Memory B cell (primary cell): ENCODE results near the gene TRAIP.

Experiments
- ATAC-seq: fragments of 150-1000 bp; cut with Tn5 transposase; 2 replicates; pipeline ENCODE4 v1.10.0; 2021; ENCODE audit warnings: low read depth, mild to moderate bottlenecking, moderate library complexity
- DNase-seq, 2 donors: peaks; one replicate each; pipeline ENCODE4 v3.0.0; 2022; ENCODE audit warnings: low spot score in 2 of 2
- H3K27ac Mint-ChIP-seq: one replicate; pipeline ENCODE4 v1.8.0; 2022; ENCODE audit warnings: mild to moderate bottlenecking, moderate library complexity, mixed read lengths
- H3K27me3 Mint-ChIP-seq: one replicate; pipeline ENCODE4 v1.8.0; 2022; ENCODE audit warnings: mixed read lengths
- H3K36me3 Mint-ChIP-seq: one replicate; pipeline ENCODE4 v1.8.0; 2022; ENCODE audit warnings: mild to moderate bottlenecking, mixed read lengths
- H3K4me1 Mint-ChIP-seq: one replicate; pipeline ENCODE4 v1.8.0; 2022; ENCODE audit warnings: mixed read lengths
- H3K4me3 Mint-ChIP-seq: one replicate; pipeline ENCODE4 v1.8.0; 2022; ENCODE audit warnings: mild to moderate bottlenecking, moderate library complexity, mixed read lengths
- H3K9me3 Mint-ChIP-seq: one replicate; pipeline ENCODE4 v1.8.0; 2022; ENCODE audit warnings: mixed read lengths

The TRAIP gene

DNA sequence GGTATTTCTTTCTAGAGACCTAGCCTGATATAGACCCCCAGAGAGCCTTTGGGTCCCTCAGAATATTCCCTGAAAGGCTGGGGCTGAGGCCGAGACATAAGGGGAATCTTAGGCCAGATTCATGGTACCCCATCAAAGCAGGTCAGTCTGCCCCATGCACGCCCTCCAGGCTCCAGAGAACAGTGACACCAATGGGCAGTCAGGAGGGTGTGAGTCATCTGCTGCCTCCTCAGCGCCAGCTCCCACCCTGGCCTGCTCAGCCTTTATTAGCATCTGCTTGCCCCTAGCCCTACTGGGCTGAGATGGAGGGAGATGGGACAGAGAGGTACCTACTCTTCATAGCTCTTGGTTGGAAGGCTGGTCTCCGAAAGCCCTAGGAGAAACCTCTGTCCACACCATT is 27.6 kb upstream of the TRAIP start:
- Mint-ChIP-seq H3K4me1 (no peaks in the 10 kb centered on the region), H3K27ac (no peak overlapping the region), H3K36me3 (no peaks in the 10 kb centered on the region), H3K9me3 (no peaks in the 10 kb centered on the region), H3K4me3 (no peak overlapping the region), H3K27me3 (peaks cover 3% of the 10 kb centered on the region)
- DNase-seq, result no peak
- ATAC-seq, result no peak

DNA sequence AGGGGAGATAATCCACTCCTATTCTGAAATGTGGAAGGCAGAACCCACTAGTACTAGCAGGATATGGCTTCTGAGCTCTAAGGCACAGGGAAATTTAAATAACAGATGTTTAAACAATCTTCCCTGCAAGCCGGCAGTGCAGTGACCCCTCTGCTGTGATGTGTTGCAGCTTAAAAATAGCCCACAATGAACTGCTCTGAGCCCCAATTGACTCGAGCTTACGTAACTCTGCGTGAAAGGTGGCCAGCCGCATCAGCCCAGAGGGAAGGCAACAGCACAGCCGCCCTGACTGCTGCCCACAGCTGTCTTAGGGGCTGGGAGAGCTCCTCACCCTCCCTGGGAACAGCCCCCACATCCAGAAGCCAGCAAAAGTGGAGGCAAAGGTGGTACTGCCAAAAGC is 25.8 kb upstream of the TRAIP start:
- Mint-ChIP-seq H3K36me3 (no peaks in the 10 kb centered on the region), H3K9me3 (no peaks in the 10 kb centered on the region), H3K4me3 (no peak overlapping the region), H3K4me1 (no peaks in the 10 kb centered on the region), H3K27me3 (peaks cover 3% of the 10 kb centered on the region), H3K27ac (no peak overlapping the region)
- no peak for DNase-seq
- no peak for ATAC-seq

DNA sequence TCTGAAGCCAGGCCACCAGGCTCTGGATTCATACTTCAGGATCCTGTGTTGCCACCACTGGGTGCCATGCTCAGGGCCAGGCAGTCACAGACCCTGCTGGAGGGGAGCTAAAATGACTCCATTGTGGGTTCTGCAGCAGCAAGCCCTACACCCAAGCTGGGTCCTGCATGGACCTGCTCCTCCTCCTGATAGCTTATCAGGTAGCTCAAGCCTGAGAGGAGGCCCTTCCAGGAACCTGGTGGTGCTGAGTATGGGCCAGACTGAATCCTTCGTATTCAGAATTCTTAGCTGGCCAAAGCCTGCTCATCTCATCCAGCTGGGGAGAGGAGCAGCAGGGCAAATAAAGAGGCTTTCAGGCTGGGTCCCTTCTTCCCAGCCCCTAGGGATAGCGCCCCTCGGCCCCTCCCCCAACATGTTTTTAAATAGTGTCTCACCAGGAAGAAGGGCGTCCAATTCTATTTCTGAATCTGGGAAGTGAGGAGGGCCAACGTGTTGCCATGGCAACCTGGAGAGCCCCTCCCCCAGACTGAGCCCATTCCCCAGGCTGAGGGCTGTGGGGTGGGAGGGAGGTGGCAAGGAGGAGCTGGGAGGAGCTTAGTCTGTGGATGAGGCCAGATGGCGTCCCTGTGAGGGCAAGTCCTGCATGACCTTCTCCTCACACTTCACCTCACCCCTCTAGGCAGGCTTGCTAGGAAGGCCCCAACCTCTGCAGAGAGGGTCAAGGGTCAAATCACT is 24.4 kb upstream of the TRAIP start:
- H3K9me3 Mint-ChIP-seq, result no peaks in the 10 kb centered on the region
- DNase-seq, result no peak
- ATAC-seq, result no peak
- no peak overlapping the region for H3K27ac Mint-ChIP-seq
- no peaks in the 10 kb centered on the region for H3K4me1 Mint-ChIP-seq
- peaks cover 6% of the 10 kb centered on the region for H3K27me3 Mint-ChIP-seq
- no peak overlapping the region for H3K4me3 Mint-ChIP-seq
- H3K36me3 Mint-ChIP-seq, result no peaks in the 10 kb centered on the region

DNA sequence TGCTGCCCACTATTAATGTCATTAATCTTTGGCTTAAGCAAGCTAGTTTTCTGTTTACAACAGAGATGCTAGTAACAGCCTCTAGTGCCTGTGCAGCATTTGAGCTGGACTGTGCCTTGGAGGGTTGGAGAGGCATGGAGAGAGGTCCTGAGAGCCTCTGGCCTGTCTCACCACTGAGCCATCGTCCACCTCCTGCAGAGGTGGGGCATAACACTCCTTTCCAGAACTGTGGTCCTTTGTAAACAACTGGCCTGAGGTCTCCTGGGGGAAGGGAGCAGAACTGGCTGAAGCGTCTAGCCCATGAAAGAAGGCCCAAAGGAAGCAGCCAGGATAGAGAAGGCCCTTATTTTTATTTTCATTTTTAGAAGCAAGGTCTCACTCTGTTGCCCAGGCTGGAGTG is 23.4 kb upstream of the TRAIP start:
- peaks cover 6% of the 10 kb centered on the region for H3K27me3 Mint-ChIP-seq
- ATAC-seq (no peak), DNase-seq (no peak)
- no peaks in the 10 kb centered on the region for H3K4me1 Mint-ChIP-seq
- H3K4me3 Mint-ChIP-seq, result no peak overlapping the region
- no peaks in the 10 kb centered on the region for H3K36me3 Mint-ChIP-seq
- H3K9me3 Mint-ChIP-seq, result no peaks in the 10 kb centered on the region
- H3K27ac Mint-ChIP-seq, result no peak overlapping the region

DNA sequence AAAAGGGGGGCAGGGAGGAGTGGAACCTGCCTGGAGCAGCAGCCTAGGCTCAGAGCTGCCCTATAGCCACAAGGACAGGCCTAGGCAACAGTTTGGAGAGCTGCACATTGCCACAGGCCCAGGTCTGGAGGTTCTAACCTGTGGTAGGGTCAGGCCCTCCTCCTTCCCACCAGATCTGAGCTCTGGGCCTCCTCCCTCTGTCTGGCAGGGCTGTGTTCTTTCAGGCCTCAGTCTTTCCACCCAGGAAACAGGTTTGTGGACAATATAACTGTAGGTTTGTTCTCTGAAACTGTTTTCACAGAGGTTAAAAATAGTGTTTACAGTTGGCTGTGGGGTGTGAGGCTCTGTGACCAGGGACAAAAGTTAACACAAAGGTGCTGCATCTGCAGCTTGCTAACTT is 22.3 kb upstream of the TRAIP start:
- ATAC-seq (no peak), DNase-seq (no peak)
- no peaks in the 10 kb centered on the region for H3K36me3 Mint-ChIP-seq
- H3K27ac Mint-ChIP-seq, result no peak overlapping the region
- no peaks in the 10 kb centered on the region for H3K9me3 Mint-ChIP-seq
- peaks cover 6% of the 10 kb centered on the region for H3K27me3 Mint-ChIP-seq
- no peaks in the 10 kb centered on the region for H3K4me1 Mint-ChIP-seq
- no peak overlapping the region for H3K4me3 Mint-ChIP-seq

DNA sequence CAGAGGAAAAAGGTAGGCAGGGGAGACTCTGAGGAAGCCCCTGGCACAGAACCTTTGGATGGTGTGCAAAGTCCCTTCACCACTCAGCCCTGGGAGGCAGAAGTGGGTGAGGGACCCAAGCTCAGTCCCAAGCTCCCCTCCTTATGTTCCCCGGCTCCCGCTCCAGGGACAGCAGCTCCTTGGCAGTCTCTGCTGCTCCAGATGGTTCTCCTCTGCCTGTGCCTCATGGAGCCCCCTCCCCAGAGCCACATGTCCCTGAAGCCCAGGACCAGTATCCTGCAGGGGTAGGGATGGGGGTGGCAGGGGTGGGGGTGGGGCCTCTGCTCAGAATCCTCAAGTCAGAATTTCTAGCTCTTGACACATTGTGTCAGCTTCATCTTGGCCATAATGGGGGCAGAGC is 21.4 kb upstream of the TRAIP start:
- DNase-seq (no peak), ATAC-seq (no peak)
- H3K27ac Mint-ChIP-seq, result no peak overlapping the region
- H3K27me3 Mint-ChIP-seq, result peaks cover 6% of the 10 kb centered on the region
- no peaks in the 10 kb centered on the region for H3K4me1 Mint-ChIP-seq
- no peak overlapping the region for H3K4me3 Mint-ChIP-seq
- H3K36me3 Mint-ChIP-seq, result no peaks in the 10 kb centered on the region
- no peaks in the 10 kb centered on the region for H3K9me3 Mint-ChIP-seq

DNA sequence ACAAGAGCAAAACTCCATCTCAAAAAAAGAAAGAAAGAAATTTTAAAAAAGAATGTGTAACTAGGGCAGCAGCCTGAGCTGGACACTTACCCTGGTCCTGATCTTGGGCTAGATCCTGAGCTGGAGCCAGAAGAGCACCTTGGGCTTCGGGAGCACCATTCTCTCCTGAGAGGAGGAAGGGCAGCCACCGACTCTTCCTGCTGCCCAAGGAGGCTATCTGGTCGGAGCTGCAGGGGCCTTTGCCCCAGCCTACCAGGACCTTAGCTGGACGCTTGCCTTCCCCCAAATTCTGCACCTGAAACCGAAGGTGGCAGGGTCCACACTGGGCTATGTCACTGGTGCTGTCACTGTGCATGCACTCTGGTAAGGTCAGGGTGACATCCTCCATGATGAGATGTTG is 20.2 kb upstream of the TRAIP start:
- Mint-ChIP-seq H3K27ac (no peak overlapping the region), H3K27me3 (peaks cover 6% of the 10 kb centered on the region), H3K4me1 (no peaks in the 10 kb centered on the region), H3K36me3 (no peaks in the 10 kb centered on the region), H3K9me3 (no peaks in the 10 kb centered on the region), H3K4me3 (no peak overlapping the region)
- DNase-seq (no peak), ATAC-seq (no peak)

DNA sequence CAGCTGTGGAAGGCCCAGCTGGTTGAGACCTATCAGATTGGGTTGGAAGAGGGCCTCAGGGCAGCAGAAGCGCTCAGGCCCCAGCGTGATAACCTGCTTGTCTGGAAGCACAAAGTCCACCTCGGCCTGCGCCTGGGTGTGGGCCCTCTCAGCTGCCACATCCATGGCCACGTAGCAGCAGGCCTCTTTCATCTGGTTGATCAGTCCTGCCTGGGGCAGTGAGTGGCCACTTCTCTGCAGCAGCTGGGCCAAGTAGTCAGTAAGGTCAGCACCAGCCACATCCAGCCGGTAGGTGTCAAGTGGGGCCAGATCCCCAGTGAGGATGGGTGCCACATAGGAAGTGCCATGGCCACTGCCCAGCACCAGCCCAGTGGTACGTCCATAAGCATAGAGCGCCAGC is 17.3 kb upstream of the TRAIP start:
- Mint-ChIP-seq H3K27ac (no peak overlapping the region), H3K4me1 (peaks cover under 1% of the 10 kb centered on the region), H3K27me3 (peaks cover 11% of the 10 kb centered on the region), H3K4me3 (no peak overlapping the region), H3K36me3 (no peaks in the 10 kb centered on the region), H3K9me3 (no peaks in the 10 kb centered on the region)
- DNase-seq (no peak), ATAC-seq (no peak)

DNA sequence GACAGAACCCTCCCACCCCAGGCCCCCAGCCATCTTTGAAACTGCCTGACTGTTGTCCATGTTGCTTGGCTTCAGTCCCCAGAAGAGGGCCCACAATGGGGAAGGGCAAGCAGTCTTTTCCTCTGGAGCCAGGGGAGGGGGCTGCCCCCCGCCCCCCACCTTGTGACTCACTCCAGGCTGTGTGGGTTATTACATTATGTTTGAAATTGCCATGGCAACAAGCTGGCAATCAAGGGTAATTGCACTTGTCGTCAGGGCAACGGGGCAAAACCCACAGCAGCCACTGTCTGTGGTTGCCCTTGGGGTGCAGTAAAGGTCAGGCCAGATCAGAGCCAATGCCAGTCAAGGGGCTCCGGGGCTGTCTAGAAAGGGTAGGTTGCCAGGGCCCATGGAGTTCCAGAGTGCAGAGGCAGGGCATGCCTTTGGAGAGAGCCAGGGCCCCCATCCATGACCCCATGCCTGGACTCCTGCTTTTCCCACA is 16.5 kb upstream of the TRAIP start:
- ATAC-seq, result peak; percentile 68
- H3K36me3 Mint-ChIP-seq, result no peaks in the 10 kb centered on the region
- H3K4me3 Mint-ChIP-seq, result no peak overlapping the region
- peaks cover 3% of the 10 kb centered on the region for H3K4me1 Mint-ChIP-seq
- no peaks in the 10 kb centered on the region for H3K9me3 Mint-ChIP-seq
- no peak overlapping the region for H3K27ac Mint-ChIP-seq
- H3K27me3 Mint-ChIP-seq, result peaks cover 11% of the 10 kb centered on the region
- DNase-seq, result peak in 1 of 2 donors; percentile 32

DNA sequence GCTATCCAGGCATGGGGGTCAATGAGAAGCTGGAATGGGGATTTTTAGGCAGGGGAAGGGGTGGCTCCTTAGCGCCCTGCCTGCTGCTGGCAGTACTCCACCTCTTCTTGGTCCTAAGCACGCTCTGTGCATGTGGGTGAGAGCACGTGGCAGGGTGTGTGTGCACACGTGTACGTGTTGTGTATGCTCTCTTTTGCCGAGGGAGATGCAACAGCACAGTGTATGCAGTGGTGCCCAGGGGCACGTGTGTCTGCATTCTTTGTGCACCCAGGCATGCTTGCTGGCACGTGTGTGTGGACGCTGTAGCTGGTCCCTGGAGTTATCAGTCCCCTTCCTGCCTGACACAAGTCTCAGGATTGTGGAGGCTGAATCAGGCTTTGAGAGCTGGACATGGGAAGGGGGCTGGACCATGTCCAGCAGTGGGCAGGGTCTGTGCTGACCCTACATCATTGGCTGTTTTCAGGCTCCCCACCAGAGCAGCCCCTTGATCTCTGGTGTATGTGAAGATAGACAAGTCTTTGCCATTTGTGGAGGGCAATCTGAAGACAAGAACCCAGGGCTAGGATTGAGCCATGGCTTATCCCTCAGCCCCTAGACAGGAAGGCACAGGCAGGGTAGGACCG is 15.3 kb upstream of the TRAIP start:
- Mint-ChIP-seq H3K27me3 (peaks cover 19% of the 10 kb centered on the region), H3K9me3 (no peaks in the 10 kb centered on the region), H3K27ac (peak overlapping the region; percentile 42), H3K4me1 (peaks cover 3% of the 10 kb centered on the region), H3K36me3 (no peaks in the 10 kb centered on the region), H3K4me3 (no peak overlapping the region)
- ATAC-seq (no peak), DNase-seq (no peak)

DNA sequence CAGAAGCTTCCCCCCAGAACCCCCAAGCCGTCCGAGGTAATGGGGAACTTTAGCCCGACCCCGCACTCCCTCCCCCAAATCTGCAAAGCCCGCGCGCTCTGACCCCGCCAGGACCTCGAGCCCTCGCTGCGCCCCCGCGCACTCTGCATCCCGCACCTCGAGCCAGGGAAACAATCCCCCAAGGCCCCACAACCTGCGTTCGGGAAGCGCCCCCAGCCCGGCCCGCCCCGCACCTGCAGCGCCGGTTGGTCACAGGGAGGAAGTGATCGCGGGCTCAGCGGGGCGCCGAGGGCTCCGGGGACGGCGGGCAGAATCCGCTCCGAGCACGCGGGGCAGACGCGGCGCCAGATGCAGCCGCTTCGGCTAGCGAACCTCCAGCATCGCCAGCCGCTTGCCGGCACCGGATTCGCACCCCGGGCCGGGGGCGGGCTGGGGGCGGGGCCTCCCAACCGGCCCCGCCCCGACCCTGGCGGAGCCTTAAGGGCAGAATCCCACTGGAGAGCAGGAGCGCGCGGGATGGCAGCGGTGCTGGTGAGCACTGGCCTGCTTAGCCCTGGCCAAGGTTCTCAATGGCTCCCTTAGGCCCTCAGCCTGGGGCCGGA is 13.3 kb upstream of the TRAIP start, which contains the start of gene CAMKV:
Gene CAMKV, minus strand, starts transcription at position 382 of the 602 bp plus-strand sequence. CDS start 7,518 bp downstream, outside the sequence.
- H3K27ac Mint-ChIP-seq, result no peak within 1 kb of the TSS
- H3K4me1 Mint-ChIP-seq, result peaks cover 3% of the 10 kb centered on the region
- no peaks in the 10 kb centered on the region for H3K9me3 Mint-ChIP-seq
- DNase-seq (peak in 1 of 2 donors; percentile 40), ATAC-seq (peak; percentile 64)
- H3K36me3 Mint-ChIP-seq, result no peaks in the 10 kb centered on the region
- H3K27me3 Mint-ChIP-seq, result peaks cover 21% of the 10 kb centered on the region
- peak within 1 kb of the TSS; percentile 54 for H3K4me3 Mint-ChIP-seq

DNA sequence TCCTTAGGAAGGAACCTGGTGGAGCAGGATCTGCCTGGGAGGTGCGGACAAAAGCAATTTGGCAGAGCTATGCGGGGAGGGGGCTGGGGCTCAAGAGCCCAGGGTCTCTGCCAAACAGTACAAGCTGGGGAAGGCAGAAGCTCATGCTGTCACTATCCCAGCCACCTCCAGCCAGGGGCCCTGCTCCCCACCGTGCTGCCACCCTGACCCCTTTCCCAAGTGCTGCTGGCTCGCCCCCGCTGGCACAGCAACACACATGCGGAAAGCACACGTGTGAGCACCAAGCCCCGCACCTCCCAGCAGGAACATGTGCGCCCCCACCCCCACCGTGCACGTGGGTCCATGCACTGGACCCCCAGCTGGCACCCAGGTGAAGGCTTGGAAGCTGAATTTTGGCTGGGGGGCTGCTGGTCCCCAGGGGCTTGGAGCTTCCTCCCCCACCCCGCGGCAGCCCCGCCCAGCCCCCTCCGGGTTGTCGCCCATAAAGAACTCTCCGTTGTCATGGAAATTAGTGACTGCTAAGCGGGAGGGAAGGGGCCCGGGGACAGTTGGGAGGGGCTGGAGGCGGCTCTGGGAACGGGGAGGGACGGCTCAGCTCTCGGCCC is 12.6 kb upstream of the TRAIP start:
- H3K27ac Mint-ChIP-seq, result no peak overlapping the region
- H3K27me3 Mint-ChIP-seq, result peaks cover 21% of the 10 kb centered on the region
- no peaks in the 10 kb centered on the region for H3K9me3 Mint-ChIP-seq
- ATAC-seq (no peak), DNase-seq (no peak)
- peak overlapping the region; percentile 39 for H3K4me3 Mint-ChIP-seq
- H3K4me1 Mint-ChIP-seq, result peaks cover 3% of the 10 kb centered on the region
- H3K36me3 Mint-ChIP-seq, result no peaks in the 10 kb centered on the region

DNA sequence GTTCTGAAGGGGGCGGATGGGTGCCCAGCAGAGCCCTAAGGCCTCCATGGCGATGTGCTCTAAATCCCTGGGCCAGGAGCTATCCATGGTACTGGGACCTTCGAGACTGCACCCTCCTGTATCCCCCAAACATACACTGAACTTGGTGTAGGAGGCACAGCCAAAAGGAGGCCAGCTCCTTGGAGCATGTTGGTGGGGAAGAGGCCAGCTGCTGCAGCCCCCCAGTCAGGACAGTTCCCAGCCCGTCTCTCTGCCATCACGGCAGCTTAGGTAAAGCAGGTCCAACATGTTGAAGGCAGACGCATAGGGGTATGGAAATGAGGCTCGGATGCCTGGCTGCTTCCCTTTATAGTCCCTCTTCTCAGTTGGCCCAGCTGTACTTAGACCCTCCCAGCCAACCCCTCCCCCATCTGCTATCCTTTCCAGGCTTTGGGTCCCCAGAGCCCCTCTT is 11.5 kb upstream of the TRAIP start:
- H3K9me3 Mint-ChIP-seq, result no peaks in the 10 kb centered on the region
- DNase-seq (no peak), ATAC-seq (no peak)
- H3K4me3 Mint-ChIP-seq, result no peak overlapping the region
- peaks cover 24% of the 10 kb centered on the region for H3K27me3 Mint-ChIP-seq
- no peak overlapping the region for H3K27ac Mint-ChIP-seq
- no peaks in the 10 kb centered on the region for H3K36me3 Mint-ChIP-seq
- H3K4me1 Mint-ChIP-seq, result peaks cover 3% of the 10 kb centered on the region

DNA sequence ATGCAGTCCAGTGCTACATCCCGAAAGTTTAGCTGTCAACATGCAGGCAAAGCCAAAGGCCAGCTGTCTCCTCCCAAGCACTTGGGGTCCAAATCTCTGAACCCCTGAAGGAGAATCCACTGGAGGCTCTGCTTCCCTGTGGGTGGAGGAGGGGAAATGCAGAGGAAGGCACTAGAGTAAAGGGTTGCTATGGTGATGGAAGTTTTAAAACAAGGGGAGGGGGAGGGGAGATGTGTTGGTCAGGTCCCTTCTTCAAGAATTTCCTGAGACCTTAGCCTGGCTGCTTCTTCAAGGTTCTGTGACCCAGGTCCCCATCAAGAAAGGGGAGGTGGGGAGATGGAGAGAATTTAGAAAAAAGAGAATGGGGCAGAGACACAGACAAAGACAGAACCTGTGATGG is 11.0 kb upstream of the TRAIP start:
- Mint-ChIP-seq H3K27me3 (peaks cover 24% of the 10 kb centered on the region), H3K27ac (no peak overlapping the region), H3K9me3 (no peaks in the 10 kb centered on the region), H3K4me1 (peaks cover 3% of the 10 kb centered on the region), H3K4me3 (no peak overlapping the region), H3K36me3 (no peaks in the 10 kb centered on the region)
- DNase-seq (no peak), ATAC-seq (no peak)
